IMR-90 (cell line): Measurements from ENCODE around the gene GSTT4. TPM values are rescaled to one million over a fixed set of nuclear protein-coding genes. Genes with fewer than 3 reads are reported as not detected.

ENCODE experiments used
- ATAC-seq: fragments of 200-7000 bp; cut with Tn5 transposase; 2 replicates; pipeline ENCODE4 v1.9.1; 2020; ENCODE audit warnings: low read depth, mild to moderate bottlenecking, moderate library complexity
- BruUV-seq: library from RNA; stranded (reverse); fragments of 400-500 nt; replicated peaks from 2 replicates; lab custom pipeline; 2021; lab: Mats Ljungman, UMichigan
- CTCF ChIA-PET: fragments of 300-600 bp; formaldehyde crosslinking; extraction: SDS; loops from one replicate; lab custom pipeline; 2021; ENCODE audit warnings: antibody characterized with exemption; lab: Yijun Ruan, JAX
- POLR2A ChIA-PET: fragments of 300-600 bp; sonication (Branson Sonifier 250); formaldehyde crosslinking; loops from one replicate; lab custom pipeline; 2022; ENCODE audit warnings: antibody characterized with exemption; ENCODE audit not compliant: unreplicated experiment; lab: Charles Lee
- DNase-seq: peaks from one replicate; pipeline ENCODE4 v3.0.0; 2013
- H2AFZ ChIP-seq: replicated peaks from 2 replicates; pipeline ENCODE3; 2013; ENCODE audit warnings: low read length, mild to moderate bottlenecking; ENCODE audit not compliant: poor library complexity
- H2AK5ac ChIP-seq: 2 replicates; pipeline ENCODE4 v1.6.1; 2013; ENCODE audit warnings: low read depth, low read length, inconsistent platforms
- H2AK9ac ChIP-seq: replicated peaks from 2 replicates; pipeline ENCODE3; 2013; ENCODE audit warnings: mild to moderate bottlenecking, low read depth, low read length, moderate library complexity; ENCODE audit not compliant: poor library complexity
- H2BK120ac ChIP-seq: 2 replicates; pipeline ENCODE4 v1.6.1; 2013; ENCODE audit warnings: low read depth, low read length, inconsistent platforms
- H2BK15ac ChIP-seq: 3 replicates; pipeline ENCODE4 v1.6.1; 2013; ENCODE audit warnings: low read depth, low read length, inconsistent platforms
- H2BK20ac ChIP-seq: 2 replicates; pipeline ENCODE4 v1.6.1; 2013; ENCODE audit warnings: low read depth, mild to moderate bottlenecking, inconsistent platforms, low read length, moderate library complexity
- H2BK5ac ChIP-seq: 2 replicates; pipeline ENCODE4 v1.6.1; 2013; ENCODE audit warnings: mild to moderate bottlenecking, low read depth, low read length, inconsistent platforms; ENCODE audit not compliant: poor library complexity, severe bottlenecking
- H3K14ac ChIP-seq: replicated peaks from 2 replicates; pipeline ENCODE4 v1.6.1; 2013; ENCODE audit warnings: low read depth, low read length, inconsistent platforms
- H3K18ac ChIP-seq: 2 replicates; pipeline ENCODE4 v1.6.1; 2013; ENCODE audit warnings: low read depth, low read length, control low read depth
- H3K23ac ChIP-seq: 2 replicates; pipeline ENCODE4 v1.6.1; 2013; ENCODE audit warnings: low read depth, low read length, inconsistent platforms
- H3K27ac ChIP-seq: 2 replicates; pipeline ENCODE4 v1.5.1; 2013; ENCODE audit warnings: mild to moderate bottlenecking, control low read depth, low read length; ENCODE audit not compliant: insufficient read depth
- H3K27me3 ChIP-seq: 2 replicates; pipeline ENCODE4 v1.6.1; 2013; ENCODE audit warnings: low read length; ENCODE audit not compliant: control insufficient read depth, insufficient read depth
- H3K36me3 ChIP-seq: 2 replicates; pipeline ENCODE4 v1.6.1; 2013; ENCODE audit warnings: low read length, mixed read lengths; ENCODE audit not compliant: control insufficient read depth, insufficient read depth
- H3K4ac ChIP-seq: 2 replicates; pipeline ENCODE4 v1.6.1; 2013; ENCODE audit warnings: low read depth, low read length, inconsistent platforms
- H3K4me1 ChIP-seq: 2 replicates; pipeline ENCODE4 v1.6.1; 2013; ENCODE audit warnings: low read length, mixed read lengths; ENCODE audit not compliant: control insufficient read depth, insufficient read depth
- H3K4me2 ChIP-seq: 2 replicates; pipeline ENCODE4 v1.6.1; 2013; ENCODE audit warnings: low read depth, mild to moderate bottlenecking, control low read depth, low read length, moderate library complexity
- H3K4me3 ChIP-seq: 2 replicates; pipeline ENCODE4 v1.5.1; 2013; ENCODE audit warnings: low read depth, mild to moderate bottlenecking, control low read depth, low read length, moderate library complexity; ENCODE audit not compliant: insufficient read depth
- H3K56ac ChIP-seq: 2 replicates; pipeline ENCODE4 v1.6.1; 2013; ENCODE audit warnings: low read length, inconsistent platforms; ENCODE audit not compliant: insufficient read depth; ENCODE audit errors: extremely low read depth
- H3K79me1 ChIP-seq, 2 experiments: 2 replicates each; pipeline ENCODE4 v1.6.1; 2013; ENCODE audit warnings: low read length in 2 of 2, inconsistent platforms in 1 of 2, low read depth in 1 of 2
- H3K9ac ChIP-seq: 2 replicates; pipeline ENCODE4 v1.6.1; 2013; ENCODE audit warnings: low read depth, low read length, control low read depth
- H3K9me1 ChIP-seq: 2 replicates; pipeline ENCODE4 v1.6.1; 2013; ENCODE audit warnings: low read length, inconsistent platforms; ENCODE audit not compliant: insufficient read depth
- H3K9me3 ChIP-seq: 2 replicates; pipeline ENCODE4 v1.6.1; 2013; ENCODE audit warnings: low read length; ENCODE audit not compliant: control insufficient read depth, insufficient read depth
- H4K20me1 ChIP-seq: 2 replicates; pipeline ENCODE4 v1.6.1; 2013; ENCODE audit warnings: low read length, inconsistent platforms; ENCODE audit not compliant: insufficient read depth
- H4K5ac ChIP-seq: 2 replicates; pipeline ENCODE4 v1.6.1; 2013; ENCODE audit warnings: mild to moderate bottlenecking, low read depth, low read length, control low read depth
- H4K8ac ChIP-seq, 2 experiments: 2 replicates each; pipeline ENCODE4 v1.6.1; 2013; ENCODE audit warnings: low read depth in 2 of 2, low read length in 2 of 2, control low read depth in 1 of 2, inconsistent platforms in 1 of 2
- H4K91ac ChIP-seq: 2 replicates; pipeline ENCODE4 v1.6.1; 2013; ENCODE audit warnings: low read depth, low read length, inconsistent platforms; ENCODE audit not compliant: insufficient read depth
- CHD1 ChIP-seq: IDR thresholded peaks from 2 replicates; pipeline ENCODE4 v1.6.1; 2012; ENCODE audit warnings: low read depth, low read length, improper control_type of control experiment
- FOS ChIP-seq: fragments of 150-350 bp; IDR thresholded peaks from 2 replicates; pipeline ENCODE4 v1.6.1; 2016; ENCODE audit warnings: low read depth, low read length
- MAZ ChIP-seq: IDR thresholded peaks from 2 replicates; pipeline ENCODE4 v1.6.1; 2012; ENCODE audit warnings: low read depth, mild to moderate bottlenecking, low read length, improper control_type of control experiment, moderate library complexity, borderline replicate concordance
- NFE2L2 ChIP-seq: fragments of 150-350 bp; IDR thresholded peaks from 2 replicates; pipeline ENCODE4 v1.6.1; 2016; ENCODE audit warnings: low read depth, mild to moderate bottlenecking, low read length
- POLR2A ChIP-seq: IDR thresholded peaks from 2 replicates; pipeline ENCODE4 v1.6.1; 2012; ENCODE audit warnings: mild to moderate bottlenecking, low read depth, low read length
- RAD21 ChIP-seq: IDR thresholded peaks from 2 replicates; pipeline ENCODE4 v1.6.1; 2012; ENCODE audit warnings: low read length, improper control_type of control experiment
- RFX5 ChIP-seq: IDR thresholded peaks from 2 replicates; pipeline ENCODE4 v1.8.0; 2012; ENCODE audit warnings: low read depth, mild to moderate bottlenecking, low read length, moderate library complexity
- SMC3 ChIP-seq: fragments of 150-350 bp; IDR thresholded peaks from 2 replicates; pipeline ENCODE4 v1.6.1; 2016; ENCODE audit warnings: low read depth, mild to moderate bottlenecking, antibody characterized with exemption, low read length, moderate library complexity
- WGBS, 2 experiments: methylation state at CpG; one replicate each; pipeline versions ENCODE4 v1.1.5 to v1.1.7; 2013; ENCODE audit warnings: missing lambda C conversion rate in 2 of 2; ENCODE audit not compliant: insufficient read length in 1 of 2; ENCODE audit errors: extremely low coverage in 2 of 2; 5-methylcytosine and 5-hydroxymethylcytosine counted together
- dilution Hi-C: fragments of 300-500 bp; cut with HindIII; formaldehyde crosslinking; loops from one replicate; pipeline ENCODE4 v1.14.3; 2018; ENCODE audit warnings: low sequenced_read_pairs; ENCODE audit not compliant: unreplicated experiment
- in situ Hi-C: fragments of 300-500 bp; cut with MboI; formaldehyde crosslinking; loops from 3 replicates; pipeline ENCODE4 v1.14.3; 2019; ENCODE audit warnings: low sequenced_read_pairs, inconsistent platforms, mixed read lengths
- intact Hi-C: fragments of 100-400 bp; cut with micrococcal nuclease; formaldehyde crosslinking; loops from 2 replicates; pipeline ENCODE4 v1.10.0; 2022
- polyA plus RNA-seq, 3 experiments: library from polyadenylated mRNA; depleted of rRNA; stranded (reverse); fragments of >200 nt; gene quantifications; 2 replicates each; pipeline ENCODE4 v1.2.3, GENCODE V29; 2012; ENCODE audit warnings: low replicate concordance in 1 of 3
- total RNA-seq: library from RNA; depleted of rRNA; stranded (reverse); fragments of >200 nt; gene quantifications from 2 replicates; pipeline ENCODE4 v1.2.3, GENCODE V29; 2012
- TF ChIP-seq, protein P1 (sequence below): fragments of 150-350 bp; IDR thresholded peaks from 2 replicates; pipeline ENCODE4 v1.6.1; 2016; ENCODE audit warnings: low read depth, mild to moderate bottlenecking, low read length, moderate library complexity, borderline replicate concordance

The GSTT4 gene
- total and polyA plus RNA-seq, 2 of the 4 experiments (the other 2 are of a cell fraction): not detected

DNA sequence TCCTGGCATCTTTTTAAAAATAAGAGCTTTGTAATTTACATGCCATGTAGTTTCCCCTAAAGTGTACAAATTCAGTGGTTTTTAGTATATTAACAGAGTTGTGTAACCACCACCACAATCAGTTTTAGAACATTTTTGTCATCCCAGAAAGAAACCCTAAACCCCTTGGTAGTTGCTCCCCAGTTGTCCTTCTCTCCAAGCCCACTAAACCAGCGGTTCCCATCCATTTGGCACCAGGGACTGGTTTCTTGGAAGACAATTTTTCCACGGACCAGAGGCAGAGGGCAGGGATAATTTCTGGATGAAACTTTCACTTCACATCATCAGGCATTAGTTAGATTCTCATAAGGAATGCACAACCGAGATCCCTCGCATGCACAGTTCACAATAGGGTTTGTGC lies 28.5 kb upstream of the GSTT4 start:
- H4K20me1 ChIP-seq: peaks cover 32% of the 10 kb centered on the region; the same call in 1 of the 2 replicates
- no peak for DNase-seq
- no peak overlapping the region for H3K56ac ChIP-seq
- ChIA-PET POLR2A (no interaction called here), CTCF (no interaction called here)
- H4K91ac ChIP-seq: no peak overlapping the region
- H2AK5ac ChIP-seq: no peak overlapping the region
- no peak overlapping the region for H3K18ac ChIP-seq
- H3K79me1 ChIP-seq: peaks cover 43 to 54% of the 10 kb centered on the region in 2 experiments
- H3K9me1 ChIP-seq: peaks cover 9% of the 10 kb centered on the region; the same call in 1 of the 2 replicates
- H3K4me1 ChIP-seq: no peaks in the 10 kb centered on the region
- in situ Hi-C loops: no loop called here
- no peak overlapping the region for H3K27ac ChIP-seq
- H3K4me2 ChIP-seq: no peak overlapping the region
- no TSS peak for BruUV-seq
- no peak overlapping the region for H3K14ac ChIP-seq
- H3K4ac ChIP-seq: no peak overlapping the region
- no peak overlapping the region for H4K5ac ChIP-seq
- WGBS, 2 experiments: 88% methylated on average over 3 of the region's 4 CpGs; no CpG with 5 or more reads in 1 of the 2 experiments
- H2BK20ac ChIP-seq: no peak overlapping the region
- H2BK5ac ChIP-seq: no peak overlapping the region
- H4K8ac ChIP-seq: no peak overlapping the region
- peaks cover 17% of the 10 kb centered on the region for H3K36me3 ChIP-seq
- H3K27me3 ChIP-seq: no peaks in the 10 kb centered on the region
- H3K9ac ChIP-seq: no peak overlapping the region
- H2AFZ ChIP-seq: no peak overlapping the region
- no peak overlapping the region for H2BK15ac ChIP-seq
- H2AK9ac ChIP-seq: no peak overlapping the region
- H3K23ac ChIP-seq: no peak overlapping the region
- intact Hi-C loops: no loop called here
- TF ChIP-seq CHD1 (no peak), RFX5 (no peak), NFE2L2 (no peak), SMC3 (no peak), FOS (no peak), MAZ (no peak), RAD21 (no peak), POLR2A (no peak)
- TF ChIP-seq, protein P1, sequence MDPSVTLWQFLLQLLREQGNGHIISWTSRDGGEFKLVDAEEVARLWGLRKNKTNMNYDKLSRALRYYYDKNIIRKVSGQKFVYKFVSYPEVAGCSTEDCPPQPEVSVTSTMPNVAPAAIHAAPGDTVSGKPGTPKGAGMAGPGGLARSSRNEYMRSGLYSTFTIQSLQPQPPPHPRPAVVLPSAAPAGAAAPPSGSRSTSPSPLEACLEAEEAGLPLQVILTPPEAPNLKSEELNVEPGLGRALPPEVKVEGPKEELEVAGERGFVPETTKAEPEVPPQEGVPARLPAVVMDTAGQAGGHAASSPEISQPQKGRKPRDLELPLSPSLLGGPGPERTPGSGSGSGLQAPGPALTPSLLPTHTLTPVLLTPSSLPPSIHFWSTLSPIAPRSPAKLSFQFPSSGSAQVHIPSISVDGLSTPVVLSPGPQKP: no peak
- H2BK120ac ChIP-seq: no peak overlapping the region
- dilution Hi-C loops: no loop called here
- H3K4me3 ChIP-seq: no peak overlapping the region
- ATAC-seq: no peak
- no peaks in the 10 kb centered on the region for H3K9me3 ChIP-seq
